GM18498 (cell line): ENCODE data around the gene CHMP2B.
"Not testable (repeated sequence)": the region's sequence is repeated elsewhere in the genome, so short reads cannot be mapped to it uniquely, and the experiment has no call there.

Source experiments
- ATAC-seq: cut with Tn5 transposase; IDR thresholded peaks from one replicate; pipeline ENCODE4 v1.9.1; 2021; ENCODE audit warnings: mild to moderate bottlenecking, moderate library complexity; ENCODE audit not compliant: unreplicated experiment

CHMP2B gene

DNA sequence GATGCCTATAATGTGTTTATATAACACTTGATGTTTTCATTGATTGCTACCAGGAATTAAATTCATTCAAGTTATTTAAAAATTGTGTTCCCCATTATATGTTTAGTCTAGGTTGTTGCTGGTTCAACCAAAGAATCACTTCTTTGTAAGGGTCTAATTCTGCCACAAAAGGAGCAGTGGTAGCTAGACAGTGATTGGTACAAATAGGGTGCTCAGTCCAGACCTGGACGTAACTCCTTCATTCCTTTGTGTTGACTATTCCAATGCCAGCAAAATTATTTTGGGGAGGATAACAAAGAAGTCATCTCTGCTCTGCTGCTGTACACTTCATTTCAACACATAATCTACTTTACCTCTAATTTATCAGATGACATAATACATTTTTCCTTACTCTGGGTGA, 1.2 kb downstream of the CHMP2B start:
- ATAC-seq: no peak

DNA sequence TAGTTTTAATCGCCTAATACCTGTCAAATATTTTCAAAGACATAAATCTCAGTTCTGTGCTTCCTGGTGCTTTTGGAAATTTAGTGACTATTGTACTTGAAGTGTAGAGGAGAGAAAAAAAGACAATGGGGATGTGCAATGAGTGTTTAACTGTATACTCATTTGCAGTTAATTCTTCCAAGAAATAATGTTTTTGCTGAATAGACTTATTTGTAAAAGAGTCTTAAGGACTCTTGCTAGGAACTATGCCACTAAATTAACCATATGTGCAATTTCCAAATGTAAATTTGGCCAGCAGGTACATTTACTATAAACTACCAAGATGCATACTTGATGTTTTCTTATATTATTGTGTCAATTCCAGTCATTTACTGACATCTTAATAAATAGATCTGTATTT, 2.0 kb downstream of the CHMP2B start:
- ATAC-seq: no peak

DNA sequence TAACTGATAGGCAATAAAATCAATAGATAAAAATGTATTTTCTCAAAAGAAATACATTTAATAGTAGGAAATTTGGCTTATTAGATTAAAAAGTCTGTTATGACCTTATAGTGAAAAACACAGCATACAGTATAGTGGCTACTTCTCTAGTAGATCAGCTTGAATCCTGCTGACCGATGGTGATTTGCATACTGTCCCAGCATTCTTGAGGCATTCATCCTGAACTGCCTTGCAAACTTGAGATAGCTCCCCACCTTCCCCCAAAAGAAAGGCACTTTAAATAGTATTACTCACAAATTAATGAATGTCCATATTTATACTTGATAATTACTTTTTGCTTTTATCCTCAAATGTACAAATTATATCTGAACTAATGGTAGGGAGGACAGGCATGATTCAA, 6.7 kb downstream of the CHMP2B start:
- ATAC-seq: no peak

DNA sequence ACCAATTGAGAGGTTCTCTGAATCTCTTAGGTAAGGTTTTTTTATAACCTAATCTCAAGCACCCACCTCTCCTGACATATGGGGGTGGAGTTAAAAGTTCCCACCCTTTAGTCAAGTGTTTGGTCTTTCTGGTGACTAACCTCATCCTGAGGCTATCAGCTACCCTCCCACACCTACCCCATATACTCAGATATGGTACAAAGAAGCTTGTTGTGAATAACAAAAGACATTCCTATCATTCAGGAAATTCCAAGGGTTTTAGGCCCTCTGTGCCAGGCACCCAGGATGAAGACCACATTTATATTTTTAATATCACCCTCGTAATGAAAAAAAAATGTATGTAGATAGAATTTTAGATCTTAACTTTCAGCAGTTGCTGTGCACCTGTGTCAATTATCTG, 9.0 kb downstream of the CHMP2B start:
- ATAC-seq: no peak

DNA sequence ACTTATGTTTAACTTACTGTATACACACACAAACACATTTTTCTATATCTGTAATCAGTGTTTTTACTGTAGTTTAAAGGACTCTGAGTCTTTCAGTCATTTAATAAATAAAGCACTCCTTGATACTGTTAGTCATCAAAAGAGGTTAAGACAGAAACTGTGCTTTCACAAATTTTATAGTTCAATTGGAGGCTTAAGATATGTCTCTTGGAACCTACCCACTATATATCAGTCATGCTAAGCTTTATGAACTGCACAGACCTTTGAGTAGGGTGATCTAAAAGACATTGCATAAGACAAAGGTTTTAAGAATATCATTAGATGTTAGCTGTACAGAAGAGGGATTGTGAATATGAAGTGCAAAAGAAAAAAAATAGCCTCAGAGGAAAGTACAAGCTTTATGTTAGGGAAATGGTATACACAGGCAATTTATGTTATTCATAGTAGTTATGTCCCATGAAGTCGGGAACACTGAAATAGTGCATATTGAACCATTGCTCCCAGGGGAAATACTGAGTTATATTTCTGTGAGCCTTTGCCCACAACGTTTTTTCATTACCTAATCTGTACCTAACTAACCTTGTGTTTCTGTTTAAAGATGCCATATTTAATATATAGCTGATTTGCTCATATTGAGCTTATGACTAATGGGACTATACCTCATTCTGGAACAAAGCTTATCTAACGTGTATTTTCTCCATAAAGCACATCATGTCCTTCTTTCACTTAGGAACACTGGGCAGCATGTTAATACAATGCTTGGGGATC, 19.7 kb downstream of the CHMP2B start:
- no peak for ATAC-seq

DNA sequence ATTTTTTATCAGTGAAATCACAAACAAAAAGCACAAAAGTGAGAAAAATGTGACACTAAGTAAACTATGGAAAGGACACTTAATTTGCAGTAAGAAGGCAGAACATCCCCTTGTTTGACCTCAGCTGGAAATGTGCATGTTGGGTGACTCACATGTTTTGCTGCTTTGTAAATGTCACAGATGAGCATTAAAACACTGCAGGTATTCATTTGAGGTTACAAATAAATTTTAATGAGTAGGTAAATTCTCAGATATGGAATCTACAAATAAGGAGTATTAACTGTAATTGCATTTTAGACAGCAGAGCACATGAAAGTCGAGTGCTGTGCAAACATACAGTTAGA, 20.3 kb downstream of the CHMP2B start:
- ATAC-seq: no peak

DNA sequence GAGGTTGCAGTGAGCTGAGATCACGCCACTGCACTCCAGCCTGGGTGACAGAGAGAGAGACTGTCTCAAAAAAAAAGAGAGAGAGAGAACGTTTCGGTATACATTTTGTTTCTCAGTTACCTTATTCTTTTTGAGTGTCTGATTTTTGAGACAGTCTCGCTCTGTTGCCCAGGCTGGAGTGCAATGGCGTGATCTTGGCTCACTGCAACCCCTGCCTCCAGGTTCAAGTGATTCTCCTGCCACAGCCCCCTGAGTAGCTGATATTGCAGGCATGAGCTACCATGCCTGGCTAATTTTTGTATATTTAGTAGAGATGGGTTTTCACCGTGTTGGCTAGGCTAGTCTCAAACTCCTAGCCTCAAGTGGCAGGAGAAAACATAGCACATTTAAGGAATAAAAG, 21.1 kb downstream of the CHMP2B start:
- not testable (repeated sequence) for ATAC-seq

DNA sequence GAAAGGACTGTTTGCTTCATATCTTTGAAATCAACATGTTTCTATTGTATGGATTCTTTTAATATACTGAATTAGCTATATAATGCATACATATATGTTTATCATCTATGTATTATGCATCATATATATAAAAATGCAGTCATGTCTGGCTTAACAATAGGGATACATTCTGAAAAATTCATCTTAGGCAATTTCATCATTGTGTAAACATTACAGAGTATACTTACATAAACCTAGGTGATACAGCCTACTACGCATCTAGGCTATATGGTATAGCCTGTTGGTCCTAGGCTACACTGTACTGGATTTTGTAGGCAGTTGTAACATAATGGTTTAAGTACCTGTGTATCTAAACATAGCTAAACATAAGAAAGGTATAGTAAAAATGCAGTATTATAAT, 21.7 kb downstream of the CHMP2B start:
- no peak for ATAC-seq

DNA sequence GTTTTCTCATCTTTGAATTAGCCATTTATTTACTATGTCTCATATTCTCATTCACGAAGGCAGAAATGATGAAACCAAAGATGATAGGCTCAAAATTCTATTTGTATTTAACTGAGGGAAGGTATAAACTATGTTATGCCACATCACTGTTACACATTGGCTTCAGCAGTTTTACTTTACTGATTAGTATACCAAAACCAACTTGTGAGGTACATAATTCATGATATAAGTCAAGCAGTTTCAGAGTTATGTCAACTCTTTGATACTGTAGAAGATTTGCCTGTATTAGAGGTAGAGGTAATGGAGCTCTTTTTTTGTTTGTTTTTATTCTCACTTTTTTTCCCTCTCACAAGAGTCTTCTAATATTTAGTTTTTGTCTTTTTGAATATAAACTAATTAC, 22.9 kb downstream of the CHMP2B start:
- no peak for ATAC-seq

DNA sequence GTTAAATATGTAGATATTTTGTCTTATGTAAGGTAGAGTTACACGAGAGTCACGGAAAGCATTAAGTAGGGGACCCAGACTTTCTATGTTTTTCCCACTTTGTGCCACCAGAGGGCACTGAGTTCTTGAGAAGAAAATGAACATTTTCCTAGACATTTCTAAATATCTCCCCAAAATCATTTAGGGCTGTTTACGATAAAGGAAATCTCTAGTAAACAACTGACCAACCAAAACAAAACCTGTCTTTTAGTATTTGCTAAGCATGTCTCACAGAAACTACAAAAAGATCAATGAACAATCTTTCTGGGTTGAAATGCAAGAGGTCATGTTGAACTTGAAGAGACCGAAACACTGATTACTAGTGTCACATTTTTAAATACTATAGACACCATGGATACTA, 33.2 kb downstream of the CHMP2B start:
- ATAC-seq: peak; percentile 76

DNA sequence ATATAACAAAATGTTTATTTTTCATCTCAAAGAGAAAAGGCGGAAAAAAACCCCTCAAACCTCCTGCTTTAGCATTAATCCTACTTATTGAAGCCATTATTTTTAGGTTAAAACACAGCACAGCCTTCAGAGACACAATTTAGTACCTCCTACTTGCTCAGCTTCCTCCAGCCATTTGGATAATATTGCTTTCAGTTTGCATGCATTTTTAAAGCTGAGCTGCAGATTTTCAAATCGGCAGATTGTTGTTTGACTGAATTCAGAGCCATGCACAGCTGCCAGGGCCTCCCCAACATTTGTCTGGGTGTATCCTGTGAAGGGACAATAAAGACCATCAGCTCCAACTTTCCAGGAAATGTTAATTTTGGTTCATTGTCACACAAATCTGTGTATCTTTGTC, 34.8 kb downstream of the CHMP2B start:
- no peak for ATAC-seq

DNA sequence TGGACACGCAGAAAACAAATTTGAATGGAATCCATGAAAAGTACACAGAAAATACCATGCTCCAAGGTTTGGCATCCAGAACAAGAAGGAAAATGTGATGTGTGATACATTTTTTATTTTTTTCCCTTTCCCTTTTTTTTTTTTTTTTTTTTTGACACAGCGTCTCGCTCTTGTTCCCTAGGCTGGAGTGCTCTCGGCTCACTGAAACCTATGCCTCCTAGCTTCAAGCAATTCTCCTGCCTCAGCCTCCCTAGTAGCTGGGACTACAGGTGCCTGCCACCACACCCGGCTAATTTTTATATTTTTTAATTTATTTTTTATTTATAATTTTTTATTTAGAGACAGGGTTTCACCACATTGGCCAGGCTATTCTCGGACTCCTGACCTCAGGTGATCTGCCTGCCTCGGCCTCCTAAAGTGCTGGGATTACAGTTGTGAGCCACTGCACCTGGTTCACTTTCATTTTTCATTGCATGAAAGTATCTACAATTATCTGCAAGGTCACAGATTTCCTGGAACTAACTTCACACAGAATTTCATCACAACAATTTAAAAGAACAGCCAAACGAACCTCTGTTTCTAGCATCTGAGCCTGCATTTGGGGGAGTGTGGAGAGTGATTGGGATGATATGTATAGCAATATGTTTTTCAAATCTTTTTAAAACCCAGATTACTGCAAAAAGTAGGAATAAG, 41.0 kb downstream of the CHMP2B start:
- ATAC-seq: no peak

DNA sequence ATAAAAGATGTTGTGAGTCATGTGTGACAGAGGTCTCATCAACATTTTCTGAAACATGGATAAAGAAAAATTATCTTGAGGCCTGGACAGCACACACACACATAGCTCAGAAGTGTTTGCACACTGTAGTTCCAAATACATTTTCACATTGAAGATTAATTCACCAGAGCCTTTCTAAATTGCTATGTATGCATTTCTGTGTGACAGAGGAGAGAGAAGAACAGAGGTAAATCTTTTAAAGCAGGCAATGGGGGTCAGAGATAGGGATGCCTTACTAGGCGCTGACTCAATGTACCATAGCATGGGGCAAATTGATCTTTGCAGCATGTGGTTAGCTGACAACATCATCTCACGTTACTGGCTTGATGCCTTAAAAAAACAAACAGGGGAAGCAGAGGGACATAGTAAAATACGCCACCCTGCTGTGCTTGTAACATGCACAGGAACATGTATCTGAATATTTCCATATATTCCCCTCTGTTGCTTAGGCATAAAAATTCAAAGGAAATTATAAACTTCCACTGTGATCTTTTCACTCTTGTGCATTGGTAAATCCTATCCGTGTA, 41.6 kb downstream of the CHMP2B start:
- ATAC-seq: no peak

DNA sequence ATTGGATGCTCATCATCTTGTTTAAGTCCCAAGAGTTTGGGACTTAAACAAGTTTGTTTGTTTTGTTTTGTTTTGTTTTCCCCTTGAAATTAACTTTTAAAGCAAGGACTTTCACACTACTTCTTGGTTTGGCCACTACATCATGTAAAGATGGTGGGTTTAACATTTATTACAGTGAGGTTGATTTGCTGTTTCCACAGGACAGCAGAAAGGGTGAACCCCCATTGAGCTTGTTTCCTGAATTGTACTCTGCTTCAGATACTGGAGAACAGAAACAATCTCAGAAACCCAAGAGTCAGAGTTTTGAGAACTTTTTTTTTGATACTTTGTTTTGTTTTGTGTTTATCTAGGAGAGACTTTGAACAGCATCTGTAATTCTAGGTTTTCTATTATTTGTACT, 42.6 kb downstream of the CHMP2B start:
- no peak for ATAC-seq

DNA sequence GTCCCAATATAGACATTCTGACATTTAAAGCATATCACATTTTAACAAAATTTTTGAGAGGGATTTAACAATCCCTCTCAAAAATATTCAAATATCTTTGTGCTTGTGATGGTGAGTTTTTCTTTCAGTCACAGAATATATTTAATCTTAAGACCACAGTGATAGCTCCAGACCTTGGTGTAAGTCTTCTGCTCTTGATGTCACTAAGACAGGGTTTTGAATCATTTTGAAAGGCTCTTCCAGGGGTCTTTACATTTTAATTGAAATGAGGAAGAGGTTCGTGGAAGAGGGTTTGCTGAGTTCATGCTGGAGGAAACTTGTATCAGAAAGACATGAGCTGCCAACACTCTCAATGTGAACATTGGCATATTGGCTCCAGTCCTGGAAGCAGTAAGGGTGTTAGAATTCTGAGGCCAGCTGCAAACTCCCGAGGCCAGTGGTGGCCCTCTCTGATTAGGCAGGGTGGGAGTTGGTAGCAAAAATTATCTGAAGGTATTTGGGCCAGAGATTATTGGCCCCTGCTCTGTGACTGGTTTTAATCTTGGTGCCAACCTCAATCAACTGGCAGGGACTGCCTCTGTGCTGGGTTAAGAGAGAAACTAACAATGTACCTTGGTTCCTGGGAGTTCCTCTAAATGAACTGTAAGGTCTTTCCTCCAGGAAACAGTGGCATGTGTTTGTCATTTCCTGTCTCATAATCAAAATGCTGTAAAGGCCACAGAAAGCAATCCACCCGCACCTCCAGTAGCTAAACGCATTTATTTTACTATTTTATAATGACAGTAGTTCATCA, 44.0 kb downstream of the CHMP2B start:
- ATAC-seq: no peak

DNA sequence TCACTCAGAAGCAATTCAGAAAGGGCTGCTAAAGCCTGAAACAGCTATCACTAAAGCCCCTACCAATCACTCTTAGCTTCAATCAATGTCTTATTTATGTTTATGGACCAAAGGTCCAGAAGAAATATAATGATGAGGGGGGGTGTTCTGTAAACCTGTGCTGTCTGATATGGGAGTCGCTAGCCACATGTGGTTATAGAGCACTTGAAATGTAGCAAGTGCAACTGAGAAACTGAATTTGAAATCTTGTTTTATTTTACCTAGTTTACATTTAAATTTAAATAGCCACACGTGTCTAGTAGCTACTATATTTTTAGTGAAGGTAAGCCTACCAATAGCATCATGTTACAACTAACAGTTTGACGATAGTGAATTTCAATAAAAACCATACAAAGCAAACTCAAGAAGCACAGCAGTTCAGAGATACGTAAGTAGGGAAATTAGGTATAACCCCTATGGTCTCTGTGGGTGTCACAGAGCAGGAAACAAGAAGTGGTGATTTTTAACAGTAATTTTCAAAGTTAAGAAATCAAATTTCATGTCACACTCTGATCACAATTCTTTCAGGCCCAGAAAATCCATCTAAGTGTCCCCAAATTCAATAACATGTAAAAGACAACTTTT, 45.7 kb downstream of the CHMP2B start:
- peak; percentile 89 for ATAC-seq

DNA sequence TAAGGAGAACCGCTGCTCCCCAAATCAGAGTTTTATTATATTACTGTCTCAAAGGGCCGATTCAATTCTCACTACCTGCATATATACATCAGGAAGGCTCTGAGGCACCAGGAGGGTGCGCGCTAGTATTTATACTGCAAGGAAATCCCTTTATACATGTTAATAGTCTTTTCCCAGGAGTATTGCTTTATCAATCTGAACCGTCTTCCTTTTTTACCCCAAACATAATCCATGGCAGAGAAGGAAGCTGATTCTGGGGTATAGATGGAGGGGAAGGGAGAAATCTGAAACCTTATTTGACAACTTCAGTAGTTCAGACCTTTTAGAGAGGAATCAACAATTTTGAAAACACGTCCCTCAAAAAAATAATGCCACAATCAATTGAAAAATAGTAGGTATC, 49.4 kb downstream of the CHMP2B start, which contains the start of gene POU1F1:
TSS of gene POU1F1 (minus strand) at position 101 of the 400 bp plus-strand sequence. CDS start 122 bp downstream, outside the sequence.
- ATAC-seq: no peak

DNA sequence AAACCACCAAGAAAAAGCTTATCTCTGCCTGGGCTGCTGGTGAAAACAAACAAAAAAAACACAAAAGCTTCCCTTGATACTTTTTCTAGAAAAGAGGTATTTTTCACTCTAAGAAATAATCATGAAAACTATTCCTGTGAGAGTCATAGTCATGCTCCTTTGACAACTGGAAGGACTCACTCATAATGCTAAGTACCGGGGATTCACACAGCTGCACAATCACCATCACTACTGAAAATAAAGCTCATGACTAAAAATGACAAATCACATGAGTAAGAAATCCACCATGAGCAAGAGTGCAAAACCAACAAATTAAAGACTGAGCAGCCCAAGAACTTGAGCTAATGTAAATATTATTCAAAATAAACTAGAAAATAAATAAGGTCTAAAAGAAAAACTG, 59.9 kb downstream of the CHMP2B start:
- peak; percentile 50 for ATAC-seq

DNA sequence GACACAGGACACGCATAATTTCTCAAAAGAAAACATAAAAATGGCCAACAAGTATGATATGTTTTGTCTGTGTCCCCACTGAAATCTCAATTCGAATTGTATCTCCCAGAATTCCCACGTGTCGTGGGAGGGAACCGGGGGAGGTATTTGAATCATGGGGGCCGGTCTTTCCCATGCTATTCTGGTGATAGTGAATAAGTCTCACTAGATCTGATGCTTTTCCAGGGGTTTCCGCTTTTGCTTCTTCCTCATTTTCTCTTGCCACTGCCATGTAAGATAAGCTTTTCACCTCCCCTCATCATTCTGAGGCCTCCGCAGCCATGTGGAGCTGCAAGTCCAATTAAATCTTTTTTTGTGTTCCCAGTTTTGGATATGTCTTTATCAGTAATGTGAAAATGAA, 61.3 kb downstream of the CHMP2B start:
- ATAC-seq: no peak

DNA sequence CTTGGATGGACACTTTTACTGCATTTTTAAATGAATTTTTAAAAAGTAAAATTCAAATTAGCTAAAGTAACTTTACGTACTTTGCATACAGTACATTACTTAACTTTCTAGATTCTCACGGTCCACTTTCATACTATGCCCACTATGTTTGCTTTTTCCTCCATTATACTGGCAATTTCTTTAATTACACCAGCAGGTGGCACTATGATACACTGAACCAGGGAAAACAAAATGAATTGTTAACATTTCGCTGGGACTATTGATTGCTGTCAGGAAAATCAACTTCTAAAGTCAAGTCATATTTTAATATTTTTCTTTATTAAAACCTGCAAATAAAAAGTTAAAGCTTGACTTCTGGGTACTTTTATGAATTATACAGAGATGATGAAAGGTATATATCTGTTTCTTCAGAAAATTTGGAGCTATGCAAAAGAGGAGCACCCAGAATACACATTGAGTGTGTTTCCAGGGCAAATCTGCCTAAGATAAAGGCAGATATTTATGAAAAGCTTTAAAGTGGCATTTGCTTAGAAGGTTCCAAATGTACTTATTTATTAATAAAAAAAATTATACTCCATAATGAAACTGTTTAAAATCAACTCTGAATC, 71.1 kb downstream of the CHMP2B start:
- ATAC-seq: peak; percentile 85

DNA sequence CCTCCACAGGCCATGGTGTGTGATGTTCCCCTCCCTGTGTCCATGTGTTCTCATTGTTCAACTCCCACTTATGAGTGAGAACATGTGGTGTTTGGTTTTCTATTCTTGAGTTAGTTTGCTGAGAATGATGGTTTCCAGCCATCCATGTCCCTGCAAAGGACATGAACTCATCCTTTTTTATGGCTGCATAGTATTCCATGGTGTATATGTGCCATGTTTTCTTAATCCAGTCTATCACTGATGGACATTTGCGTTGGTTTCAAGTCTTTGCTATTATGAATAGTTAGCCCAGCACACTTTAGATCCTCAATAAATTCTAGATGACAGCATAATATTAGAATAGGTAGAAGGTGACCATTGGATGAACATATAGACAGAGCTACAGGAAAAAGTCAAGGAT, 77.9 kb downstream of the CHMP2B start:
- not testable (repeated sequence) for ATAC-seq
